ENCODE results near the gene ATG2A. TPM values are rescaled to one million over a fixed set of nuclear protein-coding genes. Genes with fewer than 3 reads are reported as not detected.
"Not testable (repeated sequence)": the region's sequence is repeated elsewhere in the genome, so short reads cannot be mapped to it uniquely, and the experiment has no call there.

ATG2A gene
- total RNA-seq, 6 experiments from 2014 or later: 19.0 to 21.7 (median 20.0) TPM

- no peak overlapping the region for H3K4me3 Mint-ChIP-seq
Observed at GRCh38 chr11:64848214-64848825, 68.7 kb downstream of the ATG2A start.

GRCh38 chr11:64846998-64847666, 69.9 kb downstream of the ATG2A start:
- peak; percentile 99 for TF ChIP-seq CTCF (IDR thresholded peaks at IDR 0.05)
- H3K4me3 Mint-ChIP-seq: no peak overlapping the region

More at GRCh38 chr11:64848214-64848825, 68.7 kb downstream of the ATG2A start:
- H3K27me3 Mint-ChIP-seq (ENCODE audit: insufficient read depth): peaks cover 18% of the 10 kb centered on the region
- H3K27ac Mint-ChIP-seq: peak overlapping the region; percentile 40
- H3K4me1 Mint-ChIP-seq (ENCODE audit: low read depth): peaks cover 42% of the 10 kb centered on the region
- H3K36me3 Mint-ChIP-seq (ENCODE audit: low read depth): peaks cover 4% of the 10 kb centered on the region
- H3K9me3 Mint-ChIP-seq: no peaks in the 10 kb centered on the region
- DNase-seq: no peak
- no peak for TF ChIP-seq CTCF (IDR thresholded peaks at IDR 0.05)

GRCh38 chr11:64845776-64846129, 71.3 kb downstream of the ATG2A start:
- not testable (repeated sequence) for H3K9me3 Mint-ChIP-seq; DNase-seq; H3K27ac Mint-ChIP-seq; H3K4me3 Mint-ChIP-seq; H3K36me3 Mint-ChIP-seq (ENCODE audit: low read depth)
- peaks cover 19% of the 10 kb centered on the region for H3K27me3 Mint-ChIP-seq (ENCODE audit: insufficient read depth)
- peaks cover 31% of the 10 kb centered on the region for H3K4me1 Mint-ChIP-seq (ENCODE audit: low read depth)

More at GRCh38 chr11:64846998-64847666, 69.9 kb downstream of the ATG2A start:
- H3K4me1 Mint-ChIP-seq (ENCODE audit: low read depth): peaks cover 45% of the 10 kb centered on the region
- peak overlapping the region; percentile 71 for H3K27ac Mint-ChIP-seq
- no peaks in the 10 kb centered on the region for H3K9me3 Mint-ChIP-seq
- peaks cover 4% of the 10 kb centered on the region; the same call in 1 of the 2 replicates for H3K36me3 Mint-ChIP-seq (ENCODE audit: low read depth)
- peak; percentile 79 for DNase-seq
- peaks cover 17% of the 10 kb centered on the region for H3K27me3 Mint-ChIP-seq (ENCODE audit: insufficient read depth)

GRCh38 chr11:64845129-64845775, 71.8 kb downstream of the ATG2A start:
- DNase-seq: no peak
- peak overlapping the region; percentile 31; the same call in 1 of the 2 replicates for H3K27ac Mint-ChIP-seq
- H3K9me3 Mint-ChIP-seq: no peaks in the 10 kb centered on the region
- H3K4me3 Mint-ChIP-seq: no peak overlapping the region; the same call in 1 of the 2 replicates
- H3K4me1 Mint-ChIP-seq (ENCODE audit: low read depth): peaks cover 26% of the 10 kb centered on the region
- H3K36me3 Mint-ChIP-seq (ENCODE audit: low read depth): no peaks in the 10 kb centered on the region
- H3K27me3 Mint-ChIP-seq (ENCODE audit: insufficient read depth): peaks cover 19% of the 10 kb centered on the region
- no peak for TF ChIP-seq CTCF (IDR thresholded peaks at IDR 0.05)

Small RNAs within 50 kb of the gene (microRNA-seq; reads per million reads assigned to microRNA genes)
- gene MIR6749 (not detected), gene MIR6750 (not detected)

Other genes starting within 250 kb of the ATG2A start
- under 1 TPM in 5 of 6 experiments, not detected in 1; 0.14 to 0.51 (median 0.31) TPM for gene NRXN2, start 194.0 kb downstream of the ATG2A start, total RNA-seq (2021; fragmentation: NEBNext Ultra II Directional; extraction: Animal tissue kit (Norgen Biotek cat#: 25700))
- gene RASGRP2, start 173.1 kb downstream of the ATG2A start, total RNA-seq (2021; fragmentation: NEBNext Ultra II Directional; extraction: Animal tissue kit (Norgen Biotek cat#: 25700)): under 1 TPM in 4 of 6 experiments, not detected in 2; 0.43 to 0.68 (median 0.48) TPM
- gene PYGM, start 157.2 kb downstream of the ATG2A start, total RNA-seq (2021; fragmentation: NEBNext Ultra II Directional; extraction: Animal tissue kit (Norgen Biotek cat#: 25700)): under 1 TPM in 4 of 6 experiments, not detected in 2; 0.11 to 0.21 (median 0.13) TPM
- gene SF1, start 138.7 kb downstream of the ATG2A start, total RNA-seq (2021; fragmentation: NEBNext Ultra II Directional; extraction: Animal tissue kit (Norgen Biotek cat#: 25700)): 100 to 1,000 TPM; 195 to 244 (median 208) TPM
- 10 to 100 TPM; 18.0 to 21.6 (median 20.9) TPM for gene MAP4K2, start 114.0 kb downstream of the ATG2A start, total RNA-seq (2021; fragmentation: NEBNext Ultra II Directional; extraction: Animal tissue kit (Norgen Biotek cat#: 25700))
- gene MEN1, start 106.7 kb downstream of the ATG2A start, total RNA-seq (2021; fragmentation: NEBNext Ultra II Directional; extraction: Animal tissue kit (Norgen Biotek cat#: 25700)): 10 to 100 TPM; 23.9 to 35.5 (median 26.9) TPM
- under 1 TPM in 5 of 6 experiments, not detected in 1; 0.02 to 0.21 (median 0.05) TPM for gene CDC42BPG, start 72.6 kb downstream of the ATG2A start, total RNA-seq (2021; fragmentation: NEBNext Ultra II Directional; extraction: Animal tissue kit (Norgen Biotek cat#: 25700))
- 100 to 1,000 TPM; 189 to 227 (median 197) TPM for gene EHD1, start 38.6 kb downstream of the ATG2A start, total RNA-seq (2021; fragmentation: NEBNext Ultra II Directional; extraction: Animal tissue kit (Norgen Biotek cat#: 25700))
- gene PPP2R5B, start 7.5 kb upstream of the ATG2A start, total RNA-seq (2021; fragmentation: NEBNext Ultra II Directional; extraction: Animal tissue kit (Norgen Biotek cat#: 25700)): 10 to 100 TPM; 16.2 to 28.1 (median 19.6) TPM
- gene GPHA2, start 18.7 kb upstream of the ATG2A start, total RNA-seq (2021; fragmentation: NEBNext Ultra II Directional; extraction: Animal tissue kit (Norgen Biotek cat#: 25700)): not detected
- gene MAJIN, start 54.9 kb upstream of the ATG2A start, total RNA-seq (2021; fragmentation: NEBNext Ultra II Directional; extraction: Animal tissue kit (Norgen Biotek cat#: 25700)): not detected
- gene BATF2, start 79.8 kb upstream of the ATG2A start, total RNA-seq (2021; fragmentation: NEBNext Ultra II Directional; extraction: Animal tissue kit (Norgen Biotek cat#: 25700)): under 1 TPM; 0.22 to 0.45 (median 0.36) TPM
- gene ARL2, start 97.0 kb upstream of the ATG2A start, total RNA-seq (2021; fragmentation: NEBNext Ultra II Directional; extraction: Animal tissue kit (Norgen Biotek cat#: 25700)): 10 to 100 TPM; 76.9 to 92.1 (median 87.2) TPM
- 10 to 100 TPM; 18.7 to 26.6 (median 25.0) TPM for gene SNX15, start 110.2 kb upstream of the ATG2A start, total RNA-seq (2021; fragmentation: NEBNext Ultra II Directional; extraction: Animal tissue kit (Norgen Biotek cat#: 25700))
- gene SAC3D1, start 124.0 kb upstream of the ATG2A start, total RNA-seq (2021; fragmentation: NEBNext Ultra II Directional; extraction: Animal tissue kit (Norgen Biotek cat#: 25700)): 10 to 100 TPM; 15.3 to 21.5 (median 18.0) TPM
- gene NAALADL1, start 141.3 kb upstream of the ATG2A start, total RNA-seq (2021; fragmentation: NEBNext Ultra II Directional; extraction: Animal tissue kit (Norgen Biotek cat#: 25700)): not detected
- 10 to 100 TPM; 14.3 to 28.3 (median 26.6) TPM for gene CDCA5, start 166.8 kb upstream of the ATG2A start, total RNA-seq (2021; fragmentation: NEBNext Ultra II Directional; extraction: Animal tissue kit (Norgen Biotek cat#: 25700))
- 10 to 100 TPM; 41.0 to 56.6 (median 53.6) TPM for gene ZFPL1, start 167.0 kb upstream of the ATG2A start, total RNA-seq (2021; fragmentation: NEBNext Ultra II Directional; extraction: Animal tissue kit (Norgen Biotek cat#: 25700))
- 10 to 100 TPM; 61.2 to 90.1 (median 79.4) TPM for gene VPS51, start 179.0 kb upstream of the ATG2A start, total RNA-seq (2021; fragmentation: NEBNext Ultra II Directional; extraction: Animal tissue kit (Norgen Biotek cat#: 25700))
- 1 to 10 TPM; 3.8 to 6.4 (median 4.9) TPM for gene TM7SF2, start 194.7 kb upstream of the ATG2A start, total RNA-seq (2021; fragmentation: NEBNext Ultra II Directional; extraction: Animal tissue kit (Norgen Biotek cat#: 25700))
- 10 to 100 TPM in 4 of 6 experiments, 1 to 10 TPM in 2; 9.3 to 13.6 (median 11.1) TPM for gene ZNHIT2, start 200.5 kb upstream of the ATG2A start, total RNA-seq (2021; fragmentation: NEBNext Ultra II Directional; extraction: Animal tissue kit (Norgen Biotek cat#: 25700))
- gene FAU, start 204.9 kb upstream of the ATG2A start, total RNA-seq (2021; fragmentation: NEBNext Ultra II Directional; extraction: Animal tissue kit (Norgen Biotek cat#: 25700)): 100 to 1,000 TPM; 631 to 750 (median 715) TPM
- 10 to 100 TPM; 53.2 to 59.7 (median 56.9) TPM for gene MRPL49, start 205.1 kb upstream of the ATG2A start, total RNA-seq (2021; fragmentation: NEBNext Ultra II Directional; extraction: Animal tissue kit (Norgen Biotek cat#: 25700))
- 10 to 100 TPM; 39.9 to 46.9 (median 42.9) TPM for gene SYVN1, start 217.3 kb upstream of the ATG2A start, total RNA-seq (2021; fragmentation: NEBNext Ultra II Directional; extraction: Animal tissue kit (Norgen Biotek cat#: 25700))